ENCODE data around the gene RAET1L.
"Not testable (repeated sequence)": the region's sequence is repeated elsewhere in the genome, so short reads cannot be mapped to it uniquely, and the experiment has no call there.

Gene RAET1L

GRCh38 chr6:150024646-150025155 is 631 bp downstream of the RAET1L start:
- no peak for DNase-seq (ENCODE audit: low read depth in 1 of 2, low spot score in 1 of 2)
- TF ChIP-seq JUND (IDR thresholded peaks at IDR 0.05; ENCODE audit: low read depth) = no peak
- in situ Hi-C loops (cut with HindIII; ENCODE audit: low pct_unique_long_range_greater_than_20kb, low sequenced_read_pairs) = no loop called here

GRCh38 chr6:150024021-150024420 is 1.3 kb downstream of the RAET1L start:
- DNase-seq (ENCODE audit: low read depth in 1 of 2, low spot score in 1 of 2); in situ Hi-C loops (cut with HindIII; ENCODE audit: low pct_unique_long_range_greater_than_20kb, low sequenced_read_pairs): not testable (repeated sequence)

GRCh38 chr6:150021870-150022269 is 3.5 kb downstream of the RAET1L start:
- in situ Hi-C loops (cut with HindIII; ENCODE audit: low pct_unique_long_range_greater_than_20kb, low sequenced_read_pairs); DNase-seq (ENCODE audit: low read depth in 1 of 2, low spot score in 1 of 2): not testable (repeated sequence)

- in situ Hi-C loops (cut with HindIII; ENCODE audit: low pct_unique_long_range_greater_than_20kb, low sequenced_read_pairs) = no loop called here
- no peak for DNase-seq (ENCODE audit: low read depth in 1 of 2, low spot score in 1 of 2)
- TF ChIP-seq JUND (IDR thresholded peaks at IDR 0.05; ENCODE audit: low read depth) = no peak
Observed at GRCh38 chr6:150018846-150019580, 6.3 kb downstream of the RAET1L start.

- DNase-seq (ENCODE audit: low read depth in 1 of 2, low spot score in 1 of 2); in situ Hi-C loops (cut with HindIII; ENCODE audit: low pct_unique_long_range_greater_than_20kb, low sequenced_read_pairs): not testable (repeated sequence)
Observed at GRCh38 chr6:150017186-150017521, 8.2 kb downstream of the RAET1L start.

- DNase-seq (ENCODE audit: low read depth in 1 of 2, low spot score in 1 of 2) = peak; percentile 35 to 73
- in situ Hi-C loops (cut with HindIII; ENCODE audit: low pct_unique_long_range_greater_than_20kb, low sequenced_read_pairs) = no loop called here
- no peak for TF ChIP-seq JUND (IDR thresholded peaks at IDR 0.05; ENCODE audit: low read depth)
Observed at GRCh38 chr6:150016324-150017185, 8.8 kb downstream of the RAET1L start.

- in situ Hi-C loops (cut with HindIII; ENCODE audit: low pct_unique_long_range_greater_than_20kb, low sequenced_read_pairs) = not testable (repeated sequence)
- DNase-seq (ENCODE audit: low read depth in 1 of 2, low spot score in 1 of 2) = peak in 1 of 2 experiments; percentile 34
Observed at GRCh38 chr6:150015281-150016001, 9.9 kb downstream of the RAET1L start.

- in situ Hi-C loops (cut with HindIII; ENCODE audit: low pct_unique_long_range_greater_than_20kb, low sequenced_read_pairs); DNase-seq (ENCODE audit: low read depth in 1 of 2, low spot score in 1 of 2): not testable (repeated sequence)
Observed at GRCh38 chr6:150014623-150015280, 10.6 kb downstream of the RAET1L start.

- in situ Hi-C loops (cut with HindIII; ENCODE audit: low pct_unique_long_range_greater_than_20kb, low sequenced_read_pairs); DNase-seq (ENCODE audit: low read depth in 1 of 2, low spot score in 1 of 2): not testable (repeated sequence)
Observed at GRCh38 chr6:150013785-150014622, 11.3 kb downstream of the RAET1L start.

GRCh38 chr6:150012846-150013784 is 12.2 kb downstream of the RAET1L start:
- DNase-seq (ENCODE audit: low read depth in 1 of 2, low spot score in 1 of 2); in situ Hi-C loops (cut with HindIII; ENCODE audit: low pct_unique_long_range_greater_than_20kb, low sequenced_read_pairs): not testable (repeated sequence)

GRCh38 chr6:150008588-150008987 is 16.7 kb downstream of the RAET1L start:
- in situ Hi-C loops (cut with HindIII; ENCODE audit: low pct_unique_long_range_greater_than_20kb, low sequenced_read_pairs) = no loop called here
- TF ChIP-seq JUND (IDR thresholded peaks at IDR 0.05; ENCODE audit: low read depth) = no peak
- DNase-seq (ENCODE audit: low read depth in 1 of 2, low spot score in 1 of 2) = no peak

All from T47D (cell line).